ENCODE measurements around the gene NLK. TPM values are rescaled to one million over a fixed set of nuclear protein-coding genes. Genes with fewer than 3 reads are reported as not detected.
"Not testable (repeated sequence)": the region's sequence is repeated elsewhere in the genome, so short reads cannot be mapped to it uniquely, and the experiment has no call there.

Gene NLK
- total RNA-seq, 2 experiments from 2014 or later, result 18.1 to 27.8 TPM

GRCh38 chr17:28230607-28231006 is 188.1 kb downstream of the NLK start:
- DNase-seq (ENCODE audit: low spot score); H3K4me3 ChIP-seq (ENCODE audit: low read depth, low read length, poor library complexity, severe bottlenecking); POLR2A ChIA-PET; BruUV-seq (replicated peaks); H3K9me2 ChIP-seq (ENCODE audit: insufficient read depth, low read length); H3K9me3 ChIP-seq (ENCODE audit: low read length); H3K79me2 ChIP-seq (ENCODE audit: insufficient read depth, low read depth, low read length); CTCF ChIA-PET (ENCODE audit: unreplicated experiment); H3K27ac ChIP-seq (ENCODE audit: low read depth, low read length, poor library complexity, severe bottlenecking); H3K36me3 ChIP-seq (ENCODE audit: insufficient read depth, low read length); H4K20me1 ChIP-seq (ENCODE audit: insufficient read depth, low read length); intact Hi-C loops (cut with micrococcal nuclease; ENCODE audit: unreplicated experiment); H3K4me1 ChIP-seq (ENCODE audit: insufficient read depth, low read length, poor library complexity, severe bottlenecking); H3K4me2 ChIP-seq (ENCODE audit: low read length); H2AFZ ChIP-seq (ENCODE audit: low read length): not testable (repeated sequence)
- 0 out of 2 replicates have a peak, but pooled peaks have one; percentile 19 for TF ChIP-seq CTCF (conservative IDR thresholded peaks at IDR 0.05; ENCODE audit: low read length)

GRCh38 chr17:28231624-28232023 is 189.1 kb downstream of the NLK start:
- H4K20me1 ChIP-seq (ENCODE audit: insufficient read depth, low read length); H2AFZ ChIP-seq (ENCODE audit: low read length); H3K36me3 ChIP-seq (ENCODE audit: insufficient read depth, low read length); H3K9me2 ChIP-seq (ENCODE audit: insufficient read depth, low read length); H3K4me3 ChIP-seq (ENCODE audit: low read depth, low read length, poor library complexity, severe bottlenecking); H3K9me3 ChIP-seq (ENCODE audit: low read length); CTCF ChIA-PET (ENCODE audit: unreplicated experiment); H3K4me2 ChIP-seq (ENCODE audit: low read length); H3K79me2 ChIP-seq (ENCODE audit: insufficient read depth, low read depth, low read length); H3K27ac ChIP-seq (ENCODE audit: low read depth, low read length, poor library complexity, severe bottlenecking); POLR2A ChIA-PET; intact Hi-C loops (cut with micrococcal nuclease; ENCODE audit: unreplicated experiment); DNase-seq (ENCODE audit: low spot score); BruUV-seq (replicated peaks); H3K4me1 ChIP-seq (ENCODE audit: insufficient read depth, low read length, poor library complexity, severe bottlenecking): not testable (repeated sequence)

- H3K36me3 ChIP-seq (ENCODE audit: insufficient read depth, low read length); H3K27ac ChIP-seq (ENCODE audit: low read depth, low read length, poor library complexity, severe bottlenecking); H3K9me2 ChIP-seq (ENCODE audit: insufficient read depth, low read length); H3K9me3 ChIP-seq (ENCODE audit: low read length); H4K20me1 ChIP-seq (ENCODE audit: insufficient read depth, low read length); H2AFZ ChIP-seq (ENCODE audit: low read length); H3K4me3 ChIP-seq (ENCODE audit: low read depth, low read length, poor library complexity, severe bottlenecking); CTCF ChIA-PET (ENCODE audit: unreplicated experiment); H3K79me2 ChIP-seq (ENCODE audit: insufficient read depth, low read depth, low read length); H3K4me1 ChIP-seq (ENCODE audit: insufficient read depth, low read length, poor library complexity, severe bottlenecking); BruUV-seq (replicated peaks); H3K4me2 ChIP-seq (ENCODE audit: low read length); intact Hi-C loops (cut with micrococcal nuclease; ENCODE audit: unreplicated experiment): not testable (repeated sequence)
- peak; percentile 65 for TF ChIP-seq CTCF (conservative IDR thresholded peaks at IDR 0.05; ENCODE audit: low read length)
- peak; percentile 14 for DNase-seq (ENCODE audit: low spot score)
- POLR2A ChIA-PET, result interaction anchor here (0.6 kb wide), 1 partner anchor 15 kb away, joined by 5 read pairs; no protein-coding TSS in a partner anchor
Observed at GRCh38 chr17:28232966-28233870, 190.7 kb downstream of the NLK start.

GRCh38 chr17:28233872-28234856 is 191.7 kb downstream of the NLK start:
- intact Hi-C loops (cut with micrococcal nuclease; ENCODE audit: unreplicated experiment); H2AFZ ChIP-seq (ENCODE audit: low read length); H3K4me3 ChIP-seq (ENCODE audit: low read depth, low read length, poor library complexity, severe bottlenecking); CTCF ChIA-PET (ENCODE audit: unreplicated experiment); H3K4me1 ChIP-seq (ENCODE audit: insufficient read depth, low read length, poor library complexity, severe bottlenecking); H3K9me3 ChIP-seq (ENCODE audit: low read length); BruUV-seq (replicated peaks); H3K36me3 ChIP-seq (ENCODE audit: insufficient read depth, low read length); H3K79me2 ChIP-seq (ENCODE audit: insufficient read depth, low read depth, low read length); H3K4me2 ChIP-seq (ENCODE audit: low read length); H3K27ac ChIP-seq (ENCODE audit: low read depth, low read length, poor library complexity, severe bottlenecking); H4K20me1 ChIP-seq (ENCODE audit: insufficient read depth, low read length); H3K9me2 ChIP-seq (ENCODE audit: insufficient read depth, low read length); DNase-seq (ENCODE audit: low spot score): not testable (repeated sequence)
- POLR2A ChIA-PET, result interaction anchor here (0.6 kb wide), 1 partner anchor 75 kb away, joined by 3 read pairs; no protein-coding TSS in a partner anchor

All from OCI-LY7 (cell line).